ENCODE data around the gene C10orf67.
"Not testable (repeated sequence)": the region's sequence is repeated elsewhere in the genome, so short reads cannot be mapped to it uniquely, and the experiment has no call there.

The C10orf67 gene

GRCh38 chr10:23344241-23344841 lies at the start of gene C10orf67:
C10orf67 (minus strand) TSS chr10:23344797; CDS start chr10:23344774, 23 bp downstream.
- TF ChIP-seq CTCF (IDR thresholded peaks at IDR 0.05) (no peak), ZFX (IDR thresholded peaks at IDR 0.05; ENCODE audit: borderline replicate concordance) (no peak)
- no peak within 1 kb of the TSS for H3K27ac ChIP-seq

- no peak for TF ChIP-seq CTCF (IDR thresholded peaks at IDR 0.05)
- no peak for TF ChIP-seq ZFX (IDR thresholded peaks at IDR 0.05; ENCODE audit: borderline replicate concordance)
- H3K27ac ChIP-seq, result no peak overlapping the region
Measured at GRCh38 chr10:23391821-23392220, 47.2 kb upstream of the C10orf67 start.

- H3K27ac ChIP-seq, result no peak overlapping the region
- TF ChIP-seq ZFX (IDR thresholded peaks at IDR 0.05; ENCODE audit: borderline replicate concordance) (no peak), CTCF (IDR thresholded peaks at IDR 0.05) (no peak)
Measured at GRCh38 chr10:23390809-23391208, 46.2 kb upstream of the C10orf67 start.

GRCh38 chr10:23390408-23390807 lies 45.8 kb upstream of the C10orf67 start:
- H3K27ac ChIP-seq, result not testable (repeated sequence)

GRCh38 chr10:23387516-23387915 lies 42.9 kb upstream of the C10orf67 start:
- not testable (repeated sequence) for H3K27ac ChIP-seq

- TF ChIP-seq ZFX (IDR thresholded peaks at IDR 0.05; ENCODE audit: borderline replicate concordance), result no peak
- no peak for TF ChIP-seq CTCF (IDR thresholded peaks at IDR 0.05)
- no peak overlapping the region for H3K27ac ChIP-seq
Measured at GRCh38 chr10:23386052-23386451, 41.5 kb upstream of the C10orf67 start.

GRCh38 chr10:23384364-23384763 lies 39.8 kb upstream of the C10orf67 start:
- no peak overlapping the region for H3K27ac ChIP-seq
- TF ChIP-seq CTCF (IDR thresholded peaks at IDR 0.05) (no peak), ZFX (IDR thresholded peaks at IDR 0.05; ENCODE audit: borderline replicate concordance) (no peak)

- TF ChIP-seq CTCF (IDR thresholded peaks at IDR 0.05), result no peak
- TF ChIP-seq ZFX (IDR thresholded peaks at IDR 0.05; ENCODE audit: borderline replicate concordance), result no peak
- H3K27ac ChIP-seq, result no peak overlapping the region
Measured at GRCh38 chr10:23383637-23384036, 39.0 kb upstream of the C10orf67 start.
